Dendritic cell treated with granulocyte-macrophage colony-stimulating factor and Interleukin-4, amounts not matched to agents 40 ng/mL and 50 ng/mL, for 4 days (primary cell): Measurements from ENCODE around the gene SEZ6L.

Source experiments
- H3K27ac Mint-ChIP-seq: one replicate; pipeline ENCODE4 v1.8.0; 2022; ENCODE audit warnings: mild to moderate bottlenecking, mixed read lengths
- H3K27me3 Mint-ChIP-seq: one replicate; pipeline ENCODE4 v1.8.0; 2022; ENCODE audit warnings: mild to moderate bottlenecking, mixed read lengths
- H3K36me3 Mint-ChIP-seq: one replicate; pipeline ENCODE4 v1.8.0; 2022; ENCODE audit warnings: low read depth, mixed read lengths
- H3K4me1 Mint-ChIP-seq: one replicate; pipeline ENCODE4 v1.8.0; 2022; ENCODE audit warnings: low read depth, mixed read lengths
- H3K4me3 Mint-ChIP-seq: one replicate; pipeline ENCODE4 v1.8.0; 2022; ENCODE audit warnings: mild to moderate bottlenecking, moderate library complexity, mixed read lengths
- H3K9me3 Mint-ChIP-seq: one replicate; pipeline ENCODE4 v1.8.0; 2022; ENCODE audit warnings: mixed read lengths
- intact Hi-C: fragments of 100-400 bp; cut with micrococcal nuclease; formaldehyde crosslinking; loops from one replicate; pipeline ENCODE4 v1.15.0; 2022

Gene SEZ6L

DNA sequence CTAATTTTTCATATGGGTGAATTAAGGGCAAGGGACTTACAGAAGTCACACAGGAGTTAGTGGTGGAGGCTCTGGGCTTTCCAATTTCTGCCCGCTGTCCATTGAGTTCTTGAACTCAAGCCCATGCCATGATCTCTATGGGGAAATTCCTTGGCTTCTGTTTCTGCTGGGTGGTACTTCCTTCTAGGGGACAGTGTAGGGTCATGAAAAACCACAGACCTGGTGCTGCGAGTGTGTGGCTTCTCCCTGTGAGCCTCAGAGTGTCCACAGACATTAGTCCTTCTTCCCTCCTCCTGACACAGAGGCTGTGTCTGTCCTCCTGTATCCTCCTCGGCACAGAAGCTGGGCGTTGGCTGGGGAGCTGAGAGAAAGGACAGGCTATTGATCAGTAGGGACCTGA is 6.3 kb upstream of the SEZ6L start:
- no peak overlapping the region for H3K4me3 Mint-ChIP-seq
- peaks cover 20% of the 10 kb centered on the region for H3K4me1 Mint-ChIP-seq
- peaks cover 37% of the 10 kb centered on the region for H3K27me3 Mint-ChIP-seq
- H3K36me3 Mint-ChIP-seq, result no peaks in the 10 kb centered on the region
- H3K27ac Mint-ChIP-seq, result no peak overlapping the region
- intact Hi-C loops, result no loop called here
- no peaks in the 10 kb centered on the region for H3K9me3 Mint-ChIP-seq

DNA sequence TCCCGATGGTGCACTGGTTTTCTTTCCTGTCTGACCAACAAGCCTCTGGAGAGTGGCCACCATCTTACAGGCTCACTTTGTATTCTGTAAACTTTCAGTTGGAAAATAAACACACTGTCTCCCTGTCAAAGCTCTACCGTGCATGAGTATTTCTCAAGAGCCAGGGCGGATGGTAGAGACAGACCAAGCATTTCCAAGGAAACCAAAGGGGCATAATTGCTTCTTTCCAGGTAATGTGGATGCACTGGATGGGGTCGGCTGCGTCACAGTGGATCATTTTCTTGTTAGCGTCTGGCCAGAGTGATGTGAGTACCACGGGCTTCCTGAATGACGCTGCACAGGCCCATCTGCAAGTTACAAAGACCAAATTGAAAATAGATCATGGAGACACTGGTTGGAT is 5.1 kb upstream of the SEZ6L start:
- Mint-ChIP-seq H3K4me3 (no peak overlapping the region), H3K27me3 (peaks cover 41% of the 10 kb centered on the region), H3K36me3 (no peaks in the 10 kb centered on the region)

DNA sequence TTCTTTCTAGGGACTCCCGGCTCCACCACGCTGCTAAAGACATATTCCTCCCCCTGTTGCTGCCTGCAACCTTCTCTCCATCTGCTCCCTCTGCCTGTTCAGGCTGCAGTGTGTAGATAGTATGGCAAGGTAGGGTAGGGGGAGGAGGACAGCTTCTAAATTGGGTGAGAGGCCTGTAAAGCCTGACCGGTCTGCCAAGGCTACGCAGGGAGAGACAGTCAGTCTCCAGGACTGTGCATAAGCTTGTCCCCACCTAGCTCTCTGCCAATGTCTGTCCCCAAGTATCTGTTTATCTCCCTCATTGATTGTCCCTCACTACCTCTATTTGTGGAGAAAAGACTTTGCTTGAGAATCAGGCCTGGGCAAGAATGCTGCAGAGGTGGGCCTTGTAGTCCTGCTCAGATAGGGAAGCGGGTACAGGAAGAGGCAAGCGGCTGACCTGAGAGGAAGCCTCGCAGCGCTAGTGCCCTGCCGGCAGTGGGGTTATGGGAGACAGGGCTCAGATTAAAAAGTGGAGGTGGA is 871 bp upstream of the SEZ6L start:
- peaks cover 34% of the 10 kb centered on the region for H3K4me1 Mint-ChIP-seq
- peaks cover 54% of the 10 kb centered on the region for H3K27me3 Mint-ChIP-seq
- no peaks in the 10 kb centered on the region for H3K36me3 Mint-ChIP-seq
- peak overlapping the region; percentile 35 for H3K27ac Mint-ChIP-seq
- peak overlapping the region; percentile 73 for H3K4me3 Mint-ChIP-seq
- intact Hi-C loops, result no loop called here
- no peaks in the 10 kb centered on the region for H3K9me3 Mint-ChIP-seq

More for the DNA sequence above, 5.1 kb upstream of the SEZ6L start:
- Mint-ChIP-seq H3K9me3 (no peaks in the 10 kb centered on the region), H3K4me1 (peaks cover 32% of the 10 kb centered on the region), H3K27ac (no peak overlapping the region)
- intact Hi-C loops, result no loop called here

DNA sequence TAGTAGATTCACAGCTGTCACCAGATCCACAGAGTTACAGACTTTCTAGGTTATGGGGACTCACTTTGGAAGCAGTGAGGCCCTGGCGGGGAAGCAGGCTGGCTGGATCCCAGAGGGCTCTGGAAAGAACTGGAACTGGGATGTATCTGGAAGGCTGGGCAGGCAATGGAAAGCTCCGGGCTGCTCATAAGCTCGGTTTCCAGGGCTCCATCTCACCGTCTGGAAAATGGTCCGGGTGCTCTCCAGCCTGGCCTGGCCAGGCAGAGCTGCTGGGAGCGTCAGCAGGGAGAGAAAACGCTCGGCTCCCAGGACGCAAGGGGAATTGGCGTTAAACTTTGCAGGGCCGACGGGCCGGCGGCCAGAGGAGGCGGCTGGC is 335 bp upstream of the SEZ6L start:
- no peaks in the 10 kb centered on the region for H3K36me3 Mint-ChIP-seq

DNA sequence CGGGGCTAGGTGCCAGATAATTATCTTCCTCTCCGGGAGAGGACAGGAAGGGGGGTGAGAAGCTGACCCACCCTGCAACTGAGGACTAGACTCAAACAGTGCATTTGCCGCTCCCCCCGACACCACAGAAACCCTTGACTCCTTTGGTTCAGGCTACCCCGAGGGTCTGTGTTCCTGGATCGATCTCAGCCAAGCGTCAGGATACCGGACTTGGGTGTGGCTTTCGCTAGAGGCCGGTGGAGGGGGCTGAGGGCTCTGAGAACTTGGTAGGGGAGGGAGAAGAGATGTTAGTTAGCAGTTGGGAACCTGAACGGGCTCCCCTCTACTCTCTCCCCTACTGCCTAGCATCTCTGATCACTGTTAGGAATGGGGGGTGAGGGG is 840 bp downstream of the SEZ6L start:
- H3K9me3 Mint-ChIP-seq, result no peaks in the 10 kb centered on the region
- H3K27me3 Mint-ChIP-seq, result peaks cover 50% of the 10 kb centered on the region
- H3K4me1 Mint-ChIP-seq, result peaks cover 34% of the 10 kb centered on the region
- no peak overlapping the region for H3K27ac Mint-ChIP-seq
- peak overlapping the region; percentile 73 for H3K4me3 Mint-ChIP-seq
- no peaks in the 10 kb centered on the region for H3K36me3 Mint-ChIP-seq
- intact Hi-C loops, result no loop called here

More for the DNA sequence above, 335 bp upstream of the SEZ6L start:
- intact Hi-C loops, result no loop called here
- H3K9me3 Mint-ChIP-seq, result no peaks in the 10 kb centered on the region
- H3K4me1 Mint-ChIP-seq, result peaks cover 34% of the 10 kb centered on the region
- H3K27me3 Mint-ChIP-seq, result peaks cover 54% of the 10 kb centered on the region
- peak overlapping the region; percentile 73 for H3K4me3 Mint-ChIP-seq
- peak overlapping the region; percentile 35 for H3K27ac Mint-ChIP-seq

DNA sequence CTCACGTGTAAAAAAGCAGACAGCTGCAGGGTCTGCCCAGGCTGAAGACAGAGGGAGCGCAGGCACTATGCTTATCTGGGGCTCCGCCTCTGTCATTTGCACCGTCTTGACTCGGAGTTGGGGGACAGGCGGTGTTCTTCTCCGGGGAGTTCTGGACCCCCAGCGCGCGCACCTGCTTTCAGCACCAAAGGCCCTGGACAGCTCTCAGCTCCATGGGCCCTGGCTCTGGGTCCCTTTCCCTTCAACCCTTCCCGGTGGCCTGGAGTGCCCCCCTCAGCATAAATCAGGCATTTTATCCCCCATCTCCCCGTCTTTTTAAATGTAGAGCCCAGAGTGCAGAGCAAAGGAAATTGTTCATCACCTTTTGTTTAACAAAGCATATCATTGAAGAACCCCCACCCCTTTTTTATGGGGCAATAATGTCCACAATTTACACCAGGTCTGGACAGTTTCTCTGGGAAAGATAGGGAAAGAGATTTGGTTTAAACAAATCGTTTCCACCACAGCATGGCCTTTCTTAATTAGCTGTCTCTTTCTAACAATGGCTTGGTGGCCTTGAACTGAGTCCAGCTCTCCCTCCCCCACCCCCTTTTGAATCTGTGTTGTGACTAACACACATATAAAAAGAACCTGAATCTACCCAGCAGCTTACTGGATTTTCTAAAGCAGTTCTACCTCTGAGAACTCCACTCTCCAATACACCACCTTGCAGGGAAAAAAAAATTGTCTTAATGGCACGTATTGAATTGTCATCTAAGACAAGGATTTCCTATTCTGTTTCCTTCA is 1.7 kb downstream of the SEZ6L start:
- Mint-ChIP-seq H3K27me3 (peaks cover 45% of the 10 kb centered on the region), H3K27ac (no peak overlapping the region), H3K4me1 (peaks cover 34% of the 10 kb centered on the region), H3K36me3 (no peaks in the 10 kb centered on the region), H3K4me3 (peak overlapping the region; percentile 73), H3K9me3 (no peaks in the 10 kb centered on the region)
- intact Hi-C loops, result no loop called here

DNA sequence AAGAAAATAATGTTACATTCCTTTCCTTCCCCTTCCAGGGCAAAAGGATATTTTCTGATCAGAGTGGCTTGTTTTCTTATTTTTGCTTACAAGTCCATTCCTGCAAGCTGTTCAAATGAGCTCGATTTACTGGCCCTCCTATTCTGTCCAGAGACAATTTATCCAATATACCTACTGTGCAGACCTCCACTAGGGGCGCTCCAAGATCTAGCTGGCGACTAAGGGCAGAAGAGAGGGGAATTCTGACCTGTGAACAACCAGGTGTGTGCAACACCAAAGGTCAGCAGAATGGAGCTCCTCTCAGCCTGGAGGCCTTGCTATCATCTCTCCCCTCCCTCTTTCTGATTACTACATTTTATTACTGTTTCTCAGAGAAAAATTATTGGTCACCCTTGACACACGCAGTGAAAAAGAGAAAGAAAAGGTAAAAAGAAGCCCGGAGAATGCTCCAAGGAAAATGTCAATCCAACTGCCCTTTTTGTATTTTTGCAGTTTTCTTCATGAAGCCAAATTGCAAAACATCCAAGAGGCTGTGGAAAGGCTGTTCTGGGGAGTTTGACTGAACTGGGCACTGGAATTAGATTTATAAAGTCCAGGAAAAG is 3.2 kb downstream of the SEZ6L start:
- intact Hi-C loops, result no loop called here
- Mint-ChIP-seq H3K9me3 (no peaks in the 10 kb centered on the region), H3K27ac (no peak overlapping the region), H3K27me3 (peaks cover 44% of the 10 kb centered on the region), H3K4me3 (no peak overlapping the region), H3K4me1 (peaks cover 29% of the 10 kb centered on the region), H3K36me3 (no peaks in the 10 kb centered on the region)

DNA sequence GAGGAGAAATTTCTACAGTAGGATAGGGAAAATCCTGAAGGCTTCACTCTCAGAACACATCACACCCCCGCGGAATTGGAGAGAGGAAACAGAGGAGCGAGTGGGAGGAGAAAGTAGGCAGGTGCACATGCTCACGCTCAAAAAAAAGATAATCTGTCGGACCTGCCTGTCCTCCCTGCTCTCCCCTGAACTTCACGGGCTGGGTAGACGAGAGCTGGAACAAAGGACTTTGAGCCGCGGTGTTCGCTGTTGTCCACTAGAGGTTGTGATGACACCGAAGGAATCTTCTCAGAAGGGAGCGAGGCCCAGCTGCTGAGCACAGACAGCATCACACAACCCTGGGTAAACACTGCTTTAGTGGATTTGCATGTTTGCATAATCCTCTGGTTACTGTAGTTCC is 5.0 kb downstream of the SEZ6L start:
- Mint-ChIP-seq H3K27me3 (peaks cover 42% of the 10 kb centered on the region), H3K4me1 (peaks cover 13% of the 10 kb centered on the region), H3K4me3 (no peak overlapping the region), H3K36me3 (no peaks in the 10 kb centered on the region), H3K27ac (no peak overlapping the region), H3K9me3 (no peaks in the 10 kb centered on the region)
- intact Hi-C loops, result no loop called here

DNA sequence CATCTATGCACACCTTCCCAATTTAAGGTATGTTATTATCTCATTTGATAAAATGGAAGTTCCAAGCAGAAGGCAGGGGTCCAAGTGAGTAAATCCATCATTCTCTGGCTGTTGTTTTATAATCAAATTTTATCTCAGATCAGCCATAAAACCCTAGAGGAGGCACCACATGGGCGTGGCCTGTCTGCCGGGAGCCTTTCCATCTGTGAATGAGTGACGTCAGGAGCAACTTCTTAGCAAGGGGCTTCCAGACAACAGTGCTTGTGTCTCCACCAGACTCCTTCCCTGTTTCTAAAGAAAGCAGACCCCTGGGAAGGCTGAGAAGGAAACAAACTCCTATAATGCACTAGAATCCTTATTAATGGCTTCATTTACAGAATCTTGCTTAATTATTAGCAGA is 13.5 kb downstream of the SEZ6L start:
- Mint-ChIP-seq H3K4me1 (no peaks in the 10 kb centered on the region), H3K27me3 (peaks cover 11% of the 10 kb centered on the region), H3K4me3 (no peak overlapping the region), H3K27ac (no peak overlapping the region), H3K36me3 (no peaks in the 10 kb centered on the region), H3K9me3 (peaks cover 11% of the 10 kb centered on the region)
- intact Hi-C loops, result no loop called here

DNA sequence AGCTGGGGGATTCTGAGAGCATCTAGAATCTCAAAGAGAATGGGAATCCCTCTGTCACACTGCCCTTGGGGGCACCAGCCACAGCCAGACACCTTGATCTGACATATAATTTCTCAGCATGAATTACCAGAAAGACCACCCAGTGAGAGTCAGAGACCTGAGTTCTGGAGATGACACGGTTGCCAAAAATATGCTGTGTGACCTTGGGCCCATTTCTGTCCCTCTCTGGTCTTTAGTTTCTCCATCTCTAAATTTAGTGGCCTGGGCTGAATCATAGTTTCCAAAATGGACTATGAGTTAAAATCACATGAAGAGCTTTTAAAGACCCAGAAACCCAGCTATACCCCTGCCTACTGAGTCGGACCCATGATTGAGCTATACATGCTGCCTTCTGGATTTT is 15.9 kb downstream of the SEZ6L start:
- Mint-ChIP-seq H3K36me3 (no peaks in the 10 kb centered on the region), H3K4me1 (no peaks in the 10 kb centered on the region), H3K27me3 (peaks cover 10% of the 10 kb centered on the region), H3K4me3 (no peak overlapping the region), H3K9me3 (peaks cover 11% of the 10 kb centered on the region), H3K27ac (no peak overlapping the region)
- intact Hi-C loops, result no loop called here

DNA sequence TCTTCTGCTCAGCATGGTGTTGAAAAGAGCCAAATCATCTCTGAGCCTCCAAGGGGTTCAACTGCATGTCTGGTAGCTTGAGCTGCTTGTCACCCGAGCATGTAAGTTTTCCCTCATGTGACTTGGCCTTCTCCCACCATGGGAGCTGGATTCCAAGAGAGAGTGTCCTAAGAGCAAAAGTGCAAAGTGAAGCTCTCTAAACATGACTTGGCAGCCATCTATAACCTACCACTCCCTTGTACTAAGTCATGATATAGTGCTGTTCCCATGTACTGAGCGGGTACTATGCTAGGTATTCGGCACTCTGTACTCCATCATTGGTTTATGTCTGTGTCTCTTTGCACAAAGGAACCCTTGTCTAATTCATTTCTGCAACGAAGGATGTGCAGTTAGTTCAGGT is 19.1 kb downstream of the SEZ6L start:
- H3K27me3 Mint-ChIP-seq, result peaks cover 7% of the 10 kb centered on the region
- peaks cover 11% of the 10 kb centered on the region for H3K9me3 Mint-ChIP-seq
- no peaks in the 10 kb centered on the region for H3K4me1 Mint-ChIP-seq
- no peak overlapping the region for H3K4me3 Mint-ChIP-seq
- no peaks in the 10 kb centered on the region for H3K36me3 Mint-ChIP-seq
- no peak overlapping the region for H3K27ac Mint-ChIP-seq
- intact Hi-C loops, result no loop called here

DNA sequence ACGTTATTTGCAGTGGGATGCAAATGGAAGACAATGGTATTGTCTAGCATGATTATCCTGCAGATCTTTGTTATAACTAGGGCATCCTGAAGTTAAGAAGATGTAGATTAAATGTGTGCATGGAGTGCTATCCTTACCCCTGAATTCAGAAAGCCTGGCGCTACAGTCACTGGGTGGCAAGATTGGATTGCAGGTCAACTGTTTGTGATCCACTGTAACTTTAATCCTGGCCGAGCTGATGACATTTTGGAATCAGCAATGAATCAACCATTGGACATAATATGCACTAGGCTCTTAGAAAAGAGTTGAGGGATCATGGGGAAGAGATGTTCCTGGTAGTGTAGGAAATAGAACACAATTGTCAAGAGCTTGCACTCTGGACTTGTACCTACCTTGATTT is 25.1 kb downstream of the SEZ6L start:
- Mint-ChIP-seq H3K27me3 (peaks cover 5% of the 10 kb centered on the region), H3K9me3 (no peaks in the 10 kb centered on the region), H3K36me3 (no peaks in the 10 kb centered on the region), H3K27ac (no peak overlapping the region), H3K4me3 (no peak overlapping the region), H3K4me1 (no peaks in the 10 kb centered on the region)
- intact Hi-C loops, result no loop called here

DNA sequence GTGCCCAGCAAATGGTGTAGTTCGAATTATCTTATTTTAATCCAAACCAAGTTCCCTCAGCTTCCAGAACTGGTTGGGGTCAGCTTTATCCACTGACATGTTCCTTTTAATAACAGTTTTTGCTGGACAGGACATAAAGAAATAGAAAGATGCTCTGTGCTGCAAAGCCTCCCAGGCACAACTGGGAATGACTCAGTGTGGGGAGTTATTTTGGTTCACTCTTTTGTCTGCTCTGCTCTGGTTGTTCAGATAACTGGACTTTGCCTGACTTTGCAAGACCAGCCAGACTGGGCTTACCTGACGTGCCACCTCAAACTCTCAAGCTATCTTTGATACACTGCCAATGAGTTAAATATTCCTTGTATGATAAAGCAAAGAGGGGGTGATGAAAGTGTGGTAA is 25.6 kb downstream of the SEZ6L start:
- H3K27ac Mint-ChIP-seq, result no peak overlapping the region
- H3K4me3 Mint-ChIP-seq, result no peak overlapping the region
- peaks cover 3% of the 10 kb centered on the region for H3K27me3 Mint-ChIP-seq
- H3K9me3 Mint-ChIP-seq, result no peaks in the 10 kb centered on the region
- H3K4me1 Mint-ChIP-seq, result no peaks in the 10 kb centered on the region
- H3K36me3 Mint-ChIP-seq, result no peaks in the 10 kb centered on the region
- intact Hi-C loops, result no loop called here

DNA sequence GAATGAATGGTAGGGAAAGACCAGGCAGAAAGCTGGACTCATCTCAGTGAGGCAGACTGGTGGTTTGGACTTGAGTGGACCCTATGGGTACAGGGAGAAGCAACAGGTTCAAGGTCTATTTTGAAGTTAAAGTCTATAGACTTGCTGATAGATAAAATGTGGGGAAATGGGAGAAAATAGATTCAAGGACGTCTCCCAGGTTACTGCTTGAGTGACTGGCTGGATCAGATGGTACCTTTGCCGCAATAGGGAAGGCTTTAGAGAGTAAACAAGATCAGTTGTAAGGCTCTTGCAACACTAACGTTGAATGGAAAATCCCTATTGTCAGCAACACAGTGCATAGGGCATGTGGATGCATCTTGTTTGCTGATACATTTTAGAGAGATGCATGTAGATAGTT is 27.4 kb downstream of the SEZ6L start:
- H3K27me3 Mint-ChIP-seq, result peaks cover 3% of the 10 kb centered on the region
- H3K4me3 Mint-ChIP-seq, result no peak overlapping the region
- intact Hi-C loops, result no loop called here
- H3K36me3 Mint-ChIP-seq, result no peaks in the 10 kb centered on the region
- H3K27ac Mint-ChIP-seq, result no peak overlapping the region
- H3K4me1 Mint-ChIP-seq, result no peaks in the 10 kb centered on the region
- H3K9me3 Mint-ChIP-seq, result no peaks in the 10 kb centered on the region

DNA sequence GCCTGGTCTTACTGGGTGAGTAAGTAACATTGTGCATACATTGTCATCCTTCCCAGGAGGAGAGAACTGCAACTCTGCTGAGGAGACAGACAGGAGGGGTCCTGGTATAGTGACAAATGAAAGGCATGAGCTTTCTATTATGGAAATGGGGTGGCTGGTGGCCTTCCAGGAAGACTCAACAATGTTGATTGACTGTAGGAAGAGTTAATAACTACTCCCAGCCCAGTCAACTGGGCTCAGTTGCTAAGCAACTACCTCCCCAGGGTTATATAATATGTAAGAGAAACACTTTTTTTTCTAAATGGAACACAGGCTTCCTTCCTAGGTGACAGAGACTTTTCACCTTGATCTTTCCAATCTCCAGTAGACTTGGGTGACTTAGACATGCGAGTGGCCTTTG is 28.2 kb downstream of the SEZ6L start:
- Mint-ChIP-seq H3K36me3 (no peaks in the 10 kb centered on the region), H3K4me1 (no peaks in the 10 kb centered on the region), H3K27ac (no peak overlapping the region), H3K27me3 (peaks cover 3% of the 10 kb centered on the region), H3K9me3 (no peaks in the 10 kb centered on the region), H3K4me3 (no peak overlapping the region)
- intact Hi-C loops, result no loop called here
